Measurements from ENCODE around the gene SELENOT. TPM values are rescaled to one million over a fixed set of nuclear protein-coding genes. Genes with fewer than 3 reads are reported as not detected.
A peak's percentile ranks its signal among the peaks of the same experiment; 100 is the strongest.

Gene SELENOT
- total and polyA plus RNA-seq, 2 of the 8 experiments (the other 6 are each of a cell fraction or from before 2014, with no cell fraction given) = 79.0 to 290 TPM

GRCh38 chr3:150603153-150603979 lies at the start of gene SELENOT (continued):
- no peak for TF ChIP-seq TCF12 (IDR thresholded peaks at IDR 0.05; ENCODE audit: low read depth, low read length)
- no peak for TF ChIP-seq JUND (IDR thresholded peaks at IDR 0.05; ENCODE audit: low read length)
- TF ChIP-seq JUN (IDR thresholded peaks at IDR 0.05; ENCODE audit: low read depth, low read length) = no peak
- peak; percentile 95 for TF ChIP-seq TAF7 (optimal IDR thresholded peaks at IDR 0.05; ENCODE audit: borderline replicate concordance, low read depth, low read length)
- TF ChIP-seq RFX5 (IDR thresholded peaks at IDR 0.05; ENCODE audit: borderline replicate concordance, low read depth, low read length) = no peak
- TF ChIP-seq SIX5 (IDR thresholded peaks at IDR 0.05; ENCODE audit: low read depth, low read length) = no peak
- TF ChIP-seq SP2 (IDR thresholded peaks at IDR 0.05; ENCODE audit: low read length) = no peak
- TF ChIP-seq TAF1 (IDR thresholded peaks at IDR 0.05; ENCODE audit: low read depth, low read length) = peak; percentile 98
- peak; percentile 80; the same call in 1 of the 2 replicates for TF ChIP-seq RBBP5 (IDR thresholded peaks at IDR 0.05; ENCODE audit: borderline replicate concordance, low read depth, low read length)
- 0 out of 2 replicates have a peak, but pooled peaks have one; percentile 3 for TF ChIP-seq SP1 (IDR thresholded peaks at IDR 0.05; ENCODE audit: low read depth, low read length)
- peak; percentile 93 for TF ChIP-seq SAP30 (IDR thresholded peaks at IDR 0.05; ENCODE audit: insufficient read depth, insufficient replicate concordance, low read length)
- TF ChIP-seq GABPA (IDR thresholded peaks at IDR 0.05; ENCODE audit: borderline replicate concordance, insufficient read depth, low read length) = 0 out of 2 replicates have a peak, but pooled peaks have one; percentile 39
- TF ChIP-seq BRCA1 (IDR thresholded peaks at IDR 0.05; ENCODE audit: low read depth, low read length) = no peak
